Measurements from ENCODE around the gene MTHFSD.
"Not testable (repeated sequence)": the region's sequence is repeated elsewhere in the genome, so short reads cannot be mapped to it uniquely, and the experiment has no call there.

MTHFSD gene, protein sequence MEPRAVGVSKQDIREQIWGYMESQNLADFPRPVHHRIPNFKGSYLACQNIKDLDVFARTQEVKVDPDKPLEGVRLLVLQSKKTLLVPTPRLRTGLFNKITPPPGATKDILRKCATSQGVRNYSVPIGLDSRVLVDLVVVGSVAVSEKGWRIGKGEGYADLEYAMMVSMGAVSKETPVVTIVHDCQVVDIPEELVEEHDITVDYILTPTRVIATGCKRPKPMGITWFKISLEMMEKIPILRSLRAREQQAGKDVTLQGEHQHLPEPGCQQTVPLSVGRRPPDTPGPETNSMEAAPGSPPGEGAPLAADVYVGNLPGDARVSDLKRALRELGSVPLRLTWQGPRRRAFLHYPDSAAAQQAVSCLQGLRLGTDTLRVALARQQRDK

GRCh38 chr16:86554917-86555703 is at the start of gene MTHFSD:
Gene MTHFSD (minus strand): TSS chr16:86555235. CDS start chr16:86555184, 51 bp downstream.
- peak; percentile 78 for DNase-seq

- no peak for DNase-seq
Measured at GRCh38 chr16:86604436-86605193, 49.6 kb upstream of the MTHFSD start.

DNA sequence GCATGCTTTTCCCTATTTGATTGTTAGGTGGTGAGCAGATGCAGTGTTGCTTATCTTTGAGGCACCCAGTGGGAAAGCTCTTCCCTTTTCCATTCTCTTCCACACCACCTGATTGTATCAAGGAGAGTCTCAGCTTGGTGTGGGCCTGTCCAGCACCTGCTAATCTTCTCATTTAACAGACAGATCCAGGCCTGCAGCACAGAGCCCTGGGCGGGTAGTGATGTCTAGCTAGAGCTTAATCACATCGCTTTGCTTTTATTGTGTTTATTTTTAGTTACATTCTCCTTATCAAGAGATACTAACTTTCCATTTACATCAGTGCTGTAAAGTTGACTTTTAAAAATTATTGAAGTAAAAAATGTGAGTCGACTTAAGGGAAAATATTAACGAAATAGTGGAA is 47.5 kb upstream of the MTHFSD start:
- no peak for DNase-seq

- DNase-seq = no peak
Measured at GRCh38 chr16:86601356-86601755, 46.3 kb upstream of the MTHFSD start.

DNA sequence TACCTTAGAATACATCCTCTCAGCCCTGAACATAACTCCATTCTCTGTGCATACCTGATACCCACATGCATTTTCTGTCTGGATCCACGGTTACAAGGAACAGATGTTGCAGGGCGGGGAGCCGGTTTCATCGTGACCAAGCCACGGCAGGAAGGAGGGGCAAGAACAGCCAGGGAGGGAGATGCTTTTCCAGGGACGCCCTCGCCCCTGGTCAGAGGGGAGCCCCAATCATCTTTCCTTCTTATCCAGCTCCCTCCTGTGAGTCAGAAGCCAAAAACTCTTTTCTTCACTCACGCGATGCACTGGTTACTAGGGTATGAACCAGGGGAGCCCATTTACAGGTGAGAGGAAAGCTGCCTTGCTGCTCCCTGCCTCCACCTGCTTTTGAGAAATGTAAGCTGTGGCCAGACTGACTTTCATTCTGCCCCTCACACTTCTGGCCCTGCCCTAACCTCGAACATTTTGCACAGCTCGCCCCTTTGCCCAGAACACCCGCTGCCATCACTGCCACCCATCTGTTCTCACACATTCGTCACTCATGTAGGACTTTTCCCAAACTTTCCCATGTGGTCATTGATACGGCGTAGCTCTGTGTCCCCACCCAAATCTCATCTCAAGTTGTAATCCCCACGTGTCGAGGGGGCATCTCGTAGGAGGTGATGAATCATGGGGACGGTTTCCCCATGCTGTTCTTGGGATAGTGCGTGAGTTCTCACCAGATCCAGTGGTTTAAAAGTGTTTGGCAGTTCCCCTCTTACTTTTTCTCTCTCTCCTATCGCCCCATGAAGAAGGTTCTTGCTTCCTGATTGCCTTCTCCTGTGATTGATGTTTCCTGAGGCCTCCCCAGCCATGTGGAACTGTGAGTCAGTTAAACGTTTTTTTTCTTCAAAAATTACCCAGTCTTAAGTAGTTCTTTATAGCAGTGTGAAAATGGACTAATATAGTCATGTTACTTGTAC is 43.9 kb upstream of the MTHFSD start:
- DNase-seq = no peak

- DNase-seq = no peak
Measured at GRCh38 chr16:86597880-86598606, 43.0 kb upstream of the MTHFSD start.

DNA sequence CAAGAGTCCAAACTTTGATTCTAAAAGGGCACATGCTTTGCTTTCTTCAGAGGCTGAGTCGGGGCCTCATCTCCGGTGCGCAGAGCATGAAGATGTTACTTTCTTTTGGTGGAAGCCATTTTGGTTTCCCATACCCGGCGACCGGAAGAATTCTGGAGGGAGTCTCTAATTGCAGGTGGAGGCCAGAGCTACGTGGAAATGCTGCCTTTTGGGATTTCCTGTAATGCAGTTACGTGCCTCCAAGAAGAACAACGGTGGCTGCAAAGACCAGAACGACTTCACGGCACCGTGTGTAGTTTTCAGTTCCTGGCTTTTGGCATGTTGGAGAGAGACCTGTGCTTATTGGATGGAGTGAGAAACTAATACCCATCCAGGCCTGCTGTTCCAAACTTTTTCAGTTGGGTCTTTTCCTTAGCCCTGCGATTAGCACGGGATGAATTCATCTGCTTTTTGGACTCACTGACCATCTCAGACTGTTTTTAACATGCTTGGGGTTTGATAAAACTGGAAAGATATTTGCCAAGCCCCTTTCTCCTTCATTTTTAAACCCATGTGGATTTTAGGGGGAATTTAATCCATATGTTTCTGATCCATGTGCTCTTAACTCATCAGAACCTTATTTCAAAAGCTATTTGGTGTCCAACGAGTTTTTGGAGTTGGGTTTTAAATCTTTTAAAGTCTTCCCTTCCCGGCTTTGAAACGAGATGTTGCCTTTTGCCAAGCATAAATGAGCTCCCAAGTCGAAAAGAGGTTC is 42.3 kb upstream of the MTHFSD start:
- DNase-seq = no peak

- no peak for DNase-seq
Measured at GRCh38 chr16:86595983-86596605, 41.1 kb upstream of the MTHFSD start.

- no peak for DNase-seq
Measured at GRCh38 chr16:86594721-86595120, 39.7 kb upstream of the MTHFSD start.

DNA sequence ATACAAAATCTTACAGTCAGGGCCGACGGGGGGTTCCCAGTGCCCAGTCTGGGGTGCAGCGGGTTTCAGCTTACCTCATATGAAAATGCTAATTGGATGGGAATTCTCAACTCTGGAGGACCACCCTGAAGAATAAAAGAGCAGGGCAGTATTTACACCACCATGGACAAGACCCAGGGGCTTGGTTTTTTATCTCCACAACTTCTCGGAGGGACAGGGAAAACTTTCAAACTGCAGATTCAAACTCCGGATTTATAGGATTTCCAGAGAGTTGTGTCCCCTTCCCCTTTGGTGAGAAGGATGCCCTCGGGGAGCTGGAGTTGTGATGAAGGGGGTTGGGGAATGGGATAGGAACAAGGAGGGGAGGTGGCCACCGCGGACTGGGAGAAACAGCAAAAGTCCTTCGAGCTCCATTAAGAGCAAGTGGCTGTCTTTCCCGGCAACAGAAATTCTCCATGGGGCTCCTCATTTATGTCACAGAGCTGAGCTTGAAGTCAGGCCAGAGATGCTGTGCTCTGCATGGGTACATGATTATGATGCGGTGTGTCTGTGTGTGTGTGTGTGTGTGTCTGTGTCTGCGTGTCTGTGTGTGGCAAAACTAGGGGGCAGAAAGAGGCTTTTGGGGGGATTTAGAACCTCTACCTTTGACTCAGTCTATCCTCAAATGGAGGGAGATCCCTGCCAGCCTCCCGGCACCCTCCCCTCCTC is 39.0 kb upstream of the MTHFSD start:
- DNase-seq = no peak

- DNase-seq = no peak
Measured at GRCh38 chr16:86591270-86591669, 36.2 kb upstream of the MTHFSD start.

DNA sequence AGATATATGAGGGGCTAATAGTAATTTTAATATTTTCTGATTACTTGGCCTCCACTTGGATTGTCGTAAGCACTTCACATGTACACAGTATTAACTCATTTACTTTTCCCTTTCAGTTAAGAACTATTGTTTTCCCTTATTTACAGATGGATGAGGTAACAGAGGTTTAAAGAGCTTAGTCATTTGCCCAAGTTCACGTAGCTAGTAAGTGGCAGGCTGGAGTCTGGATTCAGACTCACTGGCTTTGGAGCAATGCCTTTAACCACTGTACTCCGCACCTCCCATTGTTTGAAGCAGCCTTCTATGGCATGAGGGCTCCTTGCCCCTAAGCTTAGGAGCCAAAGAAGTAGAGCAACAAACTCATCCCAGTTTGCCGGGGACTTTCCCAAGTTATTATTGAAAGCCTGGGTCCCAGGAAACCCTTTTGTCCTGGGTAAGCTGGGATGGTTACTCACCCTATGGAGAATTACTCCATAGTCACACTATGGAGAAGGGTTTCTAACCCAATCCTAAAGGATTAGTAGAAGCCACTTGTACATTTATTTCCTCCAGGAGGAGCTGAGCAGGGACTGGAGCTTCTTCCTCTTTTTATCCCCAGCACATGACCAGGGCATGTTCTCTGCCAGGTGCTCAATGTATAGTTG is 35.6 kb upstream of the MTHFSD start:
- no peak for DNase-seq

DNA sequence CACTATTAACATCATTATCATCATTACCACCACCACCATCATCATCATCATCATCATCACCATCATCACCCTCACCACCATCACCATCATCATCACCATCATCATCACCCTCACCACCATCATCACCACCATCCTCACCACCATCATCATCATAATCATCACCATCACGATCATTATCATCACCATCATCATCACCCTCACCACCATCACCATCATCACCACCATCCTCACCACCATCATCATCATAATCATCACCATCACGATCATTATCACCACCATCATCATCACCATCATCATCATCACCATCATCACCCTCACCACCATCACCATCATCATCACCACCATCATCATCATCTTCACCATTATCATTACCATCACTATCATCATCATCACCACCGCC is 32.9 kb upstream of the MTHFSD start:
- DNase-seq = not testable (repeated sequence)

DNA sequence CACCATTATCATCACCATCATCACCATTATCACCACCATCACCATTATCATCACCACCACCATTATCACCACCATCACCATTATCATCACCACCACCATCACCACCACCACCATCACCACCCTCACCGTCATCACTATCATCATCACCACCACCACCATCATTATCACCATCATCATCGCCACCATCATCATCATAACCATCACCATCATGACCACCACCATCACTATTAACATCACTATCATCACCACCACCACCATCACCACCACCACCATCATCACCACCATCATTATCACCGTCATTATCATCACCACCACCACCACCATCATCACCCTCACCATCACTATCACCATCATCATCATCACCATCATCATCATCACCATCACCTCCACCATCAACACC is 32.5 kb upstream of the MTHFSD start:
- DNase-seq = no peak

DNA sequence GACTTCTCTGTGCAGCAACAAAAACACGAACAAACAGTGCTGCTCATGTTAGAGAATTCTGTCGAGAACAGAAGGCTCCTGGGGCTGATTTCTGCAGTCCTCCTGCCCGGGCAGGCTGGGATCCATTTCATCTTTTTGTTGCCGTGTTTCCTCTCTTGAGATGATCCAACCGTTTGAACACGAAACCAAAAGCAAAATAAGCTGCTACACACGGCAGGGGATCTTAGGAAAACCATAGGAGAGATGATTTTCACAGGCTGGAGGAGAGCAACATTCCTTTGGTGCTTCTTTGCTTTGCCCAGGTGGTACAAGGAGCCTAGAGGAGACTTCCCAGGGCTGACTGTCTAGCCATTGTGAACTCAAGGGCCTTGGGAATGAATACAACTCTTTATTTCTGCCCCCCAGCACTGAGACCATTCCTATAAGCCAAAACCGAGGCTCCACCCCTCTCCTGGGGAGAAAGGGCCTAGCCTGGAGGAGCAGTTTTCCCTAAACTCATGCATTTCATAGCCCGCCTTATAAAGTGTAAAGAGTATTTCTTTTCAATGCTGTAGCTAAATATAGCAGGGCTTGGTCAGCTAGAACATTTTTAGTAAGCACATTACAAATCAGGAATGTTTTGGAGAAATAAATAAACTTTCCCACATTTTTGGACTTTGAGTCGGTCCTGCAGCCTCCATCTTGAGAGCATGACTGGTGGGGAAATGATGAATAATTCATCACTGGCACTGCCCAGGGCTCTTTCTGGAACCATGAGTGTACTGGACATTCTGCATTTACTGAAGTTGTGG is 31.0 kb upstream of the MTHFSD start:
- no peak for DNase-seq

DNA sequence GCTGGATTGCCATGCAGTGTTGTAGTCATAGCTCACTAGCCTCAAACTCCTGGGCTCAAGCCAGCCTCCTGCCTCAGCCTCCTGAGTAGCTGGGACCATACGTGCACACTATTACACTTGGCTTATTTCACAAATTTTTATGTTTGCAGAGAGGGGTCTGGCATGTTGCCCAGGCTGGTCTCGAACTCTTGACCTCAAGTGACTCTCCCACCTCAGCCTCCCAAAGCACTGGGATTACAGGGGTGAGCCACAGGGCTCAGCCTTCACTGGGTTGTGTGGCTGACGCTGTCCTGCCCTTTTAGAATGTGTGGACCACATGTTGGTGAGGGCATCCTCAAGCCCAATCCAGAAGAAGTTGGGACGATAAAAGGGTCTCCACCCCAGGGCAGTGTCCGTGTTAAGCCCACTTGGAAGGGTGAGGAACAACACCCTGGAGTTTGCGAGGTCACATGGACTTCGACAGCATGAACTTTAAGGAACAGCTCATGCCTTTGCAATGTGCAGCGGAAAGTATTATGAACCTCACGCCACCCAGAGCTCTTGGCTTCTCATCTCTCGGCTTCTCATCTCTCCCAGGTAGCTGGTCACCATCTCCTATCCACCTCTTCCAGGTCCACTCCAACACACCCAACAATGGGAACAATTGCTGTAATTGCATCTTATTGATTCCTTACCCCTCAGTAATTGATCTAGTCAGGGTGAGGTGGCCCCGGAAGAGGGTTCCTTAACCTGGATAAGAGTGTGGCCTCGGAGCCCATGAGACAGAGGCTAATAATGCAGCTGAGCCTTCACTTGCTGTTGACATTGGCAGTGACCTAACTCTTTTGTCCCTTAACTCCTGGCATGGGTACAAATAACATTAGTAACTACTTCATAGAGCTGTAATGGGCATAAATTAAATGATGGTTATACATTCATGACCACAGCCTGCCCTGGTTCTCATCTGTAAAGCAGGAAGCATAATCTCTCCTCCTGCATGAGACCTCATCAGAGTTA is 30.0 kb upstream of the MTHFSD start:
- DNase-seq = no peak
